Kidney tubule cell (primary cell): ENCODE measurements around the gene CYP21A2.
A peak's percentile ranks its signal among the peaks of the same experiment; 100 is the strongest.
"Not testable (repeated sequence)": the region's sequence is repeated elsewhere in the genome, so short reads cannot be mapped to it uniquely, and the experiment has no call there.

Experiments used
- DNase-seq: peaks from one replicate; pipeline ENCODE4 v3.0.0-alpha.2; 2018; ENCODE audit warnings: low spot score

Gene CYP21A2

DNA sequence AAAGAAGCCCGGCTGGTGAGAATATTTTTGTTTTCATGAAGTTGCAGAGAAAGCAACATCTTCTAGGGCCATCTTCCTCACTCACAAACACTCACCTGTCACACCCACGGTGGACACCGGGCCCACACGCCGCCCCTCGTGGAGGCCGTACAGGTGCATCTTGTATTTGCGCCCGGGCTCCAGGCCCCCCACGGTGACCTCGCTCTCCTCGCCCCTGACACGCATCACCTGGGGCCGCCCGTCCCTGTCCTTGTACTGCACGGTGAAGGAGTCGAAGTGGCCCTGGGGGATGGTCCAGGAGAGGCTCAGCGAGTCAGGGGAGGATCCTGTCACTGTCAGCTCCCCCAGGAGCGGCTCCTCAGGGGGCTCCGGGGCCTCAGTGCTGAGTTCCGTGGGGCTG lies 17.5 kb downstream of the CYP21A2 start:
- DNase-seq = not testable (repeated sequence)

DNA sequence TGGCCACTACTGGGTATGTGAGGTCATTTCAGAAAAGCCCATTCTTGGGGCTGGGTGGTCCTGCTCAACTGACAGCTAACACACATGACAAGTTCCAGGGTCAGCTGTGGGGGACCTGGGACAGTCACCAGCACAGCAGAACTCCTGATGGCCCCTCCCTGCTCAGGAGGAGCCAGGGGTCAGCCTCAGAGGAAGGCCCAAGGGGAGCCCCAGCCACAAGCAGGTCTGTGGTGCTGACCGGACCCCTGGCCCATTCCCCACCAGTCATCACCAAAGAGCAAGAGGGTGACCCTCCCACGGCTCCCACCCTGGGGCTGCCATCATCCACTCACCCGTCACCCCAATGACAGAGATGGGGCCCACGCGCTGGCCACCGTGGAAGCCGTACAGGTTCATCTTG lies 18.0 kb downstream of the CYP21A2 start:
- no peak for DNase-seq

DNA sequence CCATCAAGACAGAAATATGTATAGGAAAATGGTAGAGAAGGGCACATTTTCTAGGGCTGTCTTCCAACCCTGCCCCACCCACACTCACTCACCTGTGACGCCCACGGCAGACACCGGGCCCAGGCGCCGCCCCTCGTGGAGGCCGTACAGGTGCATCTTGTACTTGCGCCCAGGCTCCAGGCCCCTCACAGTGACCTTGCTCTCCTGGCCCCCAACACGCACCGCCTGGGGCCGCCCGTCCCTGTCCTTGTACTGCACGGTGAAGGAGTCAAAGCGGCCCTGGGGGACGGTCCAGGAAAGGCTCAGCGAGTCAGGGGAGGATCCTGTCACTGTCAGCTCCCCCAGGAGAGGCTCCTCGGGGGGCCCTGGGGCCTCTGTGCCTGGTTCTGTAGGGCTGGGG lies 19.8 kb downstream of the CYP21A2 start:
- DNase-seq = no peak

DNA sequence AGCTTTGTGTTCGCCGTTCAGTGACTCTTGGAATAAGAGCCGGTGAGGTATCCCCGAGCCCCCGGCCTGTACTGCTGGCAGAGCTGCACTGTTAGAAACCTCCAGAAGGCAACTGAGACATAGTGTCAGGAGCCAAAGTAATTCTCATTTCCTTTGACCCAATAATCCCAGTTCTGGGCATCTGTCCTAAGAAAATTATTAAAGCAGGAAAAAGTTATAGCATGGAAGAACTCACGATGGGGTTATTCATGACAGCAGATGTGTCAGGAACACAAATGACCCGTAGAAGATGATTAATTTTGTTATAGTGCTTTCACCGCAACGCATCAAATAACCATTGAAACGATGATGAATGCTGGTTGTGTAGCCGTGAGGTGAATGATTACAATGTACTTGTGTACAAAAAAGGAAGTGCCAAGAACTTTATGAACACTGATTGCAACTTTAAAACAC lies 20.3 kb downstream of the CYP21A2 start:
- DNase-seq = no peak

DNA sequence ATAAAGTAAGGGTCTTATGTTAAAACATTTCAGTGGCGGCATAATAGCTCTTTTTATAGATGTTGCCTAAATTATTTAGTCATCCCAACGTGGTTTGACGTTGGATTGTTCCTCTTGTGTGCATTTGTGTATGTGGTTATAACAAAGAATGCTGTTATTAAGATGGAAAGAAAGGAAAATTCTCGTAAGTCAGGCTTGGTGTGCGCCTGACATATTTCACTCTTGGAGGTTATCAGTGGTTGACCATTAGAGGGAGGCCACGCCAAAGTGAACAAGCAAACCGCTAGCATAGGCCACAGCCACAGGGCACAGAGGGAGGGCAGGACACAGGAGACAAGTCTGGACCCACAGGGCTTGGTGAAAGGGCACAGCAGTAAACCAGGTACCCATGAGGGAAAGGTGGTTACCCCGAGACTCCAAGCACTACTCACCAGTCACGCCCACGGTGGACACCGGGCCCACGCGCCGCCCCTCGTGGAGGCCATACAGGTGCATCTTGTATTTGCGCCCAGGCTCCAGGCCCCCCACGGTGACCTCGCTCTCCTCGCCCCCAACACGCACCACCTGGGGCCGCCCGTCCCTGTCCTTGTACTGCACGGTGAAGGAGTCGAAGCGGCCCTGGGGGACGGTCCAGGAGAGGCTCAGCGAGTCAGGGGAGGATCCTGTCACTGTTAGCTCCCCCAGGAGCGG lies 22.9 kb downstream of the CYP21A2 start:
- no peak for DNase-seq

DNA sequence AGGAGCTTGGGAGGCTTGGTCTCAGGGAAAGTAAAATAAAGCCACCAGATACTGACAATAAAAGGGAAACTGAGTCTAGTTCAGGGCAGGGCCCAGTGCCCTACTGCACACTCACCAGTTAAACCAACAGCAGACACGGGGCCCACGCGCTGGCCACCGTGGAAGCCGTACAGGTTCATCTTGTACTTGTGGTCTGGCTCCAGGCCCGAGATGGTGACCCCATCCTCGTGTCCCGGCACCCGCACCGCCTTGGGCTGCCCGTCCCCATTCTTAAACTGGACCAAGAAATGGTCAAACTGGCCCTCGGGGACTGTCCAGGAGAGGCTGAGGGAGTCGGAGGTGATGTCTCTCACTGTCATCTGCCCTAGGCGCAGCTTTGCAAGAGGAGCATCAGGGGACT lies 26.5 kb downstream of the CYP21A2 start:
- DNase-seq = no peak

DNA sequence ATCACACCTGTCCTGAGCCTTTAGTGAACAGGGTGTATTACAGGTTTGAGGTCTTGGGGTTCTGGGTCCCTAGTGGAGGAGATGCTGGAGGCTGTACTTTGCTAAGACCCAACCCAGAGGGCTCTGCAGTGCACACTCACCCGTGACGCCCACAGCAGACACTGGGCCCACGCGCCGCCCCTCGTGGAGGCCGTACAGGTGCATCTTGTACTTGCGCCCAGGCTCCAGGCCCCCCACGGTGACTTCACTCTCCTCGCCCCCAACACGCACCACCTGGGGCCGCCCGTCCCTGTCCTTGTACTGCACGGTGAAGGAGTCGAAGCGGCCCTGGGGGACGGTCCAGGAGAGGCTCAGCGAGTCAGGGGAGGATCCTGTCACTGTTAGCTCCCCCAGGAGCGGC lies 29.3 kb downstream of the CYP21A2 start:
- DNase-seq = not testable (repeated sequence)

DNA sequence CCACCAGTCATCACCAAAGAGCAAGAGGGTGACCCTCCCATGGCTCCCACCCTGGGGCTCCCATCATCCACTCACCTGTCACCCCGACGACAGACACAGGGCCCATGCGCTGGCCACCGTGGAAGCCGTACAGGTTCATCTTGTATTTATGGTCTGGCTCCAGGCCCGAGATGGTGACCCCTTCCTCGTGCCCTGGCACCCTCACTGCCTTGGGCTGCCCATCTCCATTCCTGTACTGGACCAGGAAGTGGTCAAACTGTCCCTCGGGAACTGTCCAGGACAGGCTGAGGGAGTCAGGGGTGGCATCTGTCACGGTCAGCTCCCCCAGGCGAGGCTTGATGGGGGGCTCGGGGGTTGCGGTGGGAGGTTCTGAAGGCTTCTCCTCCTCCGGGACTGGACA lies 30.1 kb downstream of the CYP21A2 start:
- not testable (repeated sequence) for DNase-seq

DNA sequence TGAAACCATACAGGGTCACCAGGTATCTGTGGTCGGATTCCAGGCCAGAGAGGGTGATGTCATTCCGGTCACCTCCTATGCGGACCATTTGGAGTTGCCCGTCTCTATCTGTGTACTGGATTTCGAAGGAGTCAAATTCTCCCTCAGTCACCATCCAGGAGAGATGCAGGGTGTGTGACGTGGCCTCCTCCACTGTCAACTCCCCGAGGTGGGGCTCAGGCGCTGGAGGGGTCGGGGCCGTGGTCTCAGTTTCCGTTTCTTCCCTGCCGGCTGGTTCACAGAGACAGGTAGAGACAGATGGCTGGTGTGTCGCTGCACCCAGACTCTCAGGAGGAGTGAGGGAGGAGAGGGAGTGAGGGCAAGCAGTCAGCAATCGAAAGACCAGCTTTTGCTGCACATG lies 30.7 kb downstream of the CYP21A2 start:
- DNase-seq = no peak

DNA sequence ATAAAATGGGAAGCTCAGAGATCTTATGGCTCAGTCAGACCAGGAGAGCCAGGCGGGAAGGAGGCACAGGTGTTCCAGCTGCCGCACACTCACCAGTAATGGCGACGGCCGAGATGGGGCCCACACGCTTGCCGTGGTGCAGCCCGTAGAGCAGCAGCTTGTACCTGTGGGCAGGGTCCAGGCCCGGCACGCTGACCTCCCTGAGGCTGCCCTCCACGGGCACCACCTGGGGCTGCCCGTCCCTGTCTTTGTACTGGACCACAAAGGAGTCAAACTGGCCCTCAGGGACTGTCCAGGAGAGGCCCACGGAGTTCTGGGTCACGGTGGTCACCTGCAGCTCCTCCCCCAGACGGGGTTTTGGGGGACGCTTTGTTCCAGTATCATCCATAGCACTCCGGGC lies 31.2 kb downstream of the CYP21A2 start:
- DNase-seq = no peak

DNA sequence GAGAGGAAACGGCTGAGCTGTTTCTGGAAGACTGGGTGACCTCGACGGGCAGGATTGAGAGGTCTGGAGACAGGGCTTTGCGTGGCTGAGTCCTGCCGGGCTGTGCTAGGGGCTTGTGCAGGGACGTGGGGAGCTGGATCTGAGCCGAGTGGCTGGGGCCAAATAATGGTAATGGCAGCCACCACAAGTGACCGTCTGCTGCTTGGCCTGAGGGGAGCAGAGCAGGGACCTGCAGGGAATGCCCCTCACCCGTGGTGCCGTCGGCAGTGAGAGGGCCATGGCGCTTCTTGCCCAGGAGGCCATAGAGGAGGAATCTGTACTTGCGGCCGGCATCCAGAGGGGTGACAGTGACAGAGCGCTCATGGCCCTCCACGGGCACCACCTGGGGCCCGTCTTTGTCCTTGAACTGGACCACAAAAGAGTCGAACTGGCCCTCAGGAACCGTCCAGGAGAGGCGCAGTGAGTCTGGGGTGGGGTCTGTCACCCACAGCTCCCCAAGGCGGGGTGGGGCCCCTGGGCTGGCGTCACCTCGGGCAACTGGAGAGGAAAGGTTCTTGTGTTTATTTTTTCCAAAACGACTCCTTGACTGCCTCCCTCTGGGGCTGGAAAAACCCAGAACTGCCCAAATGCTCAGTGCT lies 31.8 kb downstream of the CYP21A2 start:
- DNase-seq = no peak

DNA sequence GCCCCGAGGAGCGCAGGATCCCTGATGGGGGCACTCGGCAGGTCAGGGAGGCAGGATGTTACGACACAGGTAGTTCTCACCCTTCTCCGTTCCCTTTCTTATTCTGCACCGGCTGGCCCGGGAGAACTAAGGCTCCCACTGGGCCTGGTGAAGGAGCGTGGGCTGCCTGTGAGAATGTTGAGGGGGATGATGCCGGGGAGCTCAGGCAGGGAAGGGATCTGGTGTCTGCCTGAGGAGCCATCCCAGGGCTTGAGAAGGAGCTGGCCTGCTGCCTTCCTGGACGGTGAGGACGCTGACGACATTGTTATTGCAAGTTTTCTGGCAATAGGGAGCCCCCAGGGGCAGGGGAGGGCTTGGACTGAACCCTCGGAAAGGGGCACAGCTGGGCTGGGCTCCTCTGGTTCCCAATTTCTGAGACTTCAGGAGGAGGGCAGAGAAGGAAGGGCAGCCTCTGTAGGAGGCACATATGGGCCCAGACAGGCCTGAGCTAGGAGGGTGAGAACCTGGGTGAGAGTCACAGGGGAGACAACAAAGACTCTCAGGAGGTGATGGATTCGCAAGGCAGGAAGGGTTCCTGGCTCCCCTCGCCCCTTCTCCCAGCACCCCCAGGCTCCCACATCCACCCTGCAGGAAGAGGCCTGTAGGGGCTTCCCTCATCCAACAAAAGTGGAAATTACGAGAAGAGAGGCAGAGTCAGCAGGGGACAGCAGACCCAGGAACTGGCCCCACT lies 32.8 kb downstream of the CYP21A2 start:
- DNase-seq = no peak

DNA sequence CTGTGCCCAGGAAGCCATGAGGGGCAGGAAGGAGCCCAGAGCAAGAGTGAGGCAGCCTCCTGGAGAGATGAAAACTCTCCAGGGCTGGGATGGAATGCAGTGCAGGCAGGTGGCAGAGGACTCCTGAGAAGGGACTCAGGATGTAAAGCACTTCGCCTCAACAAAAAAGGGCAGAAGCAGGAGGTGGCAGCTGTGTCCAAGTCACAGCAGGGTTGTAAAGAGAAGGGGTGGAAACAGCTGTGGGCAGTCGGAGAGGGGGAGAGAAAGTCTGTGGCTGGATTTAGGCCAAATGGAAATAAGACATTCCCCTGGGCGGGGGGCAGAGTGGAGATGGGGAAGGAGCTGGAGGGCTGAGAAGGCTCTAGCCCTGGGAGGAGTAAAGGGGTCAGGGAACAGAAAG lies 34.9 kb downstream of the CYP21A2 start:
- no peak for DNase-seq

DNA sequence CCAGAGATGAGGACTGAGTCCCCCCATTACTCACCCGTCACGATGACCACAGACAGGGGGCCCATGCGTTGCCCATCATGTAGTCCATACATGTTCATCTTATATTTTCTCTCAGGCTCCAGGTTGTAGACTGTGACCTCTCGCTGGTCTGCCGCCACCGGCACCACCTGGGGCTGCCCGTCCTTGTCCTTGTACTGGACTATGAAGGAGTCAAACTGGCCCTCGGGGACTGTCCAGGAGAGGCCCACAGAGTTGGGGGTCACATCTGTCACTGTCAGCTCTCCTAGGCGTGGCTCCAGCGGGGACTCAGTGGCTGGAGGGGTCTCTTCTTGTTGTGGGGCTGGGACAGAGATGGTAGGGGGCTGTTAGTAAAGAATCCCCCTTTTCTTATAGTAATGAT lies 35.4 kb downstream of the CYP21A2 start:
- no peak for DNase-seq

DNA sequence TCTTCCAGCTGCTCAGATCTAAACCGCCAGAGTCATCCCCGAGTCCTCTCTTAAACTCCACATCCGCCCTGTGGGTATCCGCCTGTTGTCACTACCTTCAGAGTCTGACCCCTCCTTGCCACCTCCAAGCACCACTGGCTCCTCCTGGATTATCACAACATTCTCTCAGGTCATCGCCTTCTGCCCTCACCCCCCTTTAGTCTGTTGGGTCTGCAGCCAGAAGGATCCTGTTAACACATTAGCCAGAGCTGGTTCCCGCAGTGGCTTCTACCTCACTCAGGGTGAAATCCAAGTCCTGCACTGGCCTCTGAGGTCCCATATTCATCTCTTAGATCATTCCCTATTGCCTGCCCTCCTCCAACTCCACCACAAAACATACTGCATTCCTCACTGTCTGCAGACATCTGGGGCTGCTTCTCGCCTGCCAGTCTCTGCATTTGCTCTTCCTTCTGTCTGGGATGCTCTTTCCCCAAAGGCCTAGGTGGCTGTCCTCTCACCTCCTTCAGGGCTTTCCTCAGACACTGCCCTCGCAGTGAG lies 36.8 kb downstream of the CYP21A2 start:
- peak; percentile 40 for DNase-seq

DNA sequence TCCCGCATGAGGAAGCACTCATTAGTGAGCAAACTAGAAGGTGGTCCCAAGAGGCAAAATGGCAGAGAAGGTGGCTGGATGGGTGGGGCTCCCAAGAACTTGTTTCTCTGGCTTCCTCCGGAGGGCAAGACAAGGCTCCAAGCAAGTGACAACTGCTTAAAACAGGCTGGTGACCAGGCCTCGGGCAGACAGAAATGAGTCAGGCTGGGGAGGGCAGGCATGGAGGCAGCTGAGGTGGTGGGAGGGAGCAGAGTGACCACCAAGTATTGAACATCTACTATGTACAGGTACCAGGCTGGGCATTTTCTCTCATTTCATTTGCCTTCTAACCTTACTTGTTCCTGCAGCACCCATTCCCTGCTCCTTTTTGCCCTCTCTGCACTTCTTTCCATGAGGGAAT lies 37.6 kb downstream of the CYP21A2 start:
- DNase-seq = peak; percentile 51

DNA sequence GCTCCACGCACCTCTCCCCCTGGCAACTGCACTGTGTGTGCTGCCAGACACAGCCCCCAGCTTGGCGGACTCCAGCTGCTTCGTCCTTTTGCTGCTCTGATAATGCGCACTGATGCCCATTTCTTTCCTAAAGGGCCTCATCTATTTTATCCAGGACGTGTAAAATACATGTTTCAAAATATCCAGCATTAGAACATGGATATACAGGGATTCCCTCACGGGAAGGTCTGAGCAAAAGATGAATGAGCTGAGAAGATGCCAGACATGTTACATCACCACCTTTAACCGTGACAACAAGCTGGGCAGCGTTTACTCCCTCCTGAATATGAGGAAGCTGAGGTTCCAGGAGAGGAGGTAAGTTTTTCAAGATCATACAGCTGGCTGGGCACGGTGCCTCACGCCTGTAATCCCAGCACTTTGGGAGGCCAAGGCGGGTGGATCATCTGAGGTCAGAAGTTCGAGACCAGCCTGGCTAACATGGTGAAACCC lies 38.1 kb downstream of the CYP21A2 start:
- DNase-seq = peak; percentile 94

DNA sequence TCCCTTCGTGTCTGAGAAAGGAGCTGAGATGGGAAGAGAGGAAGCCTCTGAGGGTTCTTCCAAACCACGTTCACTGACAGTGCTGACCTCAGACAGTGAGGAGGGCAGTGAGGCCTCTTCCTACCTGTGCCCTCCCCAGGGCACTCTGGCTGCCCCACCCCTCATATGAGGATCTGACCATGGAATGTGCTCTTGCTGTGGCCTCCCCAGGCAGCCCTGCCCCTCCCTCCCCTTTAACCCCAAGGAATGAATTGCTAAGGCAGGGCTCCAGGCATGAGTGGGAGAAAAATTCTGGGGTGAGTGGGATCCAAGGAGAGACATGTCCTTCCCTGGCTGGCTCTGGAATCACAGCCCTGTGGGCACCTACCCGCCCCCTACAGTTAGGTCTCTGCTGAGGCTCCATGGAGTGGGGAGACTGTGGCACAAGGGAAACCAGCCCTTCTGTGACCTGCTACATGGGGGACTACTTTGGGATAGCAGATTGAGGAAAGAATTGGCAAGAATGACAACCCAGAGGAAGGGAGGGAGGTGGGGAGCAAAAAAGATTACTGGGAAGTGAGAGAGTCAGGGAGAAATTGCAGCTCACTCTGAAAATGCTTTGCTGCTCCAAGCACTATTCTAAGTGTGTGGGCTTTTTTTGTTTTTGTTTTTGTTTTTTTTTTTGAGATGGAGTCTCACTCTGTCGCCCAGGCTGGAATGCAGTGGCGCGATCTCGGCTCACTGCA lies 41.5 kb downstream of the CYP21A2 start:
- DNase-seq = no peak

DNA sequence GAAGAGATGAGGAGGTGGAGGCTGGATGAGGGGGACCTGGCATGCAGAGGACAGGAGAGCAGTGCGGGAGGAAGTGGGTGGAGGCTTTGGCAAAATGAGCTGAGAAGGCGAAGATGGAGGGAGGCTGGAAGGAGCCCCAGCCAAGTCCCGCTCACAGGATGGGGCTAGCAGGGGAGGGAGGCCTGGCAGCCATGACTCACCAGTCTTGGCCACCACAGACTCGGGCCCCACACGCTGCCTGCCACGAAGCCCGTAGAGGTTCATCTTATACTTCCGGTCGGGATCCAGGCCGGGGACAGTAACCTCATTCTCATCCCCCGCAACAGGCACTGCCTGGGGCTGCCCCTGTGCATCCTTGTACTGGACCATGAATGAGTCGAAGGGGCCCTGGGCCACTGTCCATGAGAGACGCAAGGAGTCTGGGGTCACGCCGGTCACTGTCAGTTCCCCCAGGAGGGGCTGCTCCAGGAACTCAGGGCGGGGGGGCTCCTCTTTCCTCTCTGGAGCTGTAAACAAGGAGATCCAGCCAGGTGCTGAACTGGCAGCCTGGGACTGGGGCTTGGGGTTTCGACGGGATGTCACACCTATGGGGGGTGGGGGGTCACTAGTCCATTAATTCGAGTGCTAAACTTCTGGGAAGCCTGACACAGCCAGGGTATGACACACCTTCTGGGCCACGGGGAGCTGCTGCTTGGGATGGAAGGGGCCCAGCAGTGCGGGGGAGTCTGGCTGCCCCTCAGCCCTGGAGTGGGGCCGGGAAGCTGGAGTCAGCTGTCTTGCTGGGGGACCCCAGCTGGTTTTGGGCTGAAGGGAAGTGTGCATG lies 43.2 kb downstream of the CYP21A2 start:
- DNase-seq = peak; percentile 31

DNA sequence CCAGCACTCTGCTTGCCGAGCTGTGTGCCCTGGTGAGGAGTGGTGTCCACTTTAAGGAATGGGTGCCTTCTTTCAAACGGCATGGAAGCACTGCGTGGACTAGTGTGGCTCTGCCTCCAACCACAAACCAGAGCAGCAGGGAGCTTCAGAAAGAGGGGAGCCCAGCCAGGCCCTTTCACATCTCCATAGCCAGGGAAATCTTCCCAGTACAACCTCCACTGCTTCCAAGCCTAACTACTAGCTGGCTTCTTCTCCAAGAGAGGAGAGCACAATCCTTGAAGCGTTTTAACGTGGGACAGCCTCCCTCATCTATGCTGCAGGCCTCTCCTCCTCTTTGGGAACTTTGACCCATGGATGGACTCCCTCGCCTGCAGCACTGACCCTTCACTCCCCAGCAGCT lies 44.3 kb downstream of the CYP21A2 start:
- DNase-seq = no peak

DNA sequence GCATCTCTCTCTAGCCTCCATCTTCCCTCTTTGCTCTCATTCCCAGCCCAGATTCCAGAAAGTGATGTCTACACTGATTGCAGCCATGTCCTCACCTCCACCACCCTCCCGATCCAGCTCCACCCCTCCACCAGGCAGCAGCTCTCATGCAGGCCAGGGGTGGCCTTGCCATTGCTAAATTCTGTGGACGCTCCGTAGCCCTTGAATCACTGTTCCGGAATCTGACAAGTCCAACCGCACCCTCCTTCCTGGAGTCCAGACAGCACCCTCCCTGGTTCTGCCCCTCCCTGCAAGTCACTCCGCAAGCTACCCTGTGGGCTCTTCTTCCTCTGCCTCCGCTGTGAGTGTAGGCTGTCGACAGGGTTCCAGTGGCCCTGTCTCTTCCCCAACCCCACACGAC lies 44.7 kb downstream of the CYP21A2 start:
- no peak for DNase-seq
